Neural progenitor cell (in vitro differentiated cells): ENCODE results near the gene MCRIP2.

ENCODE experiments used
- EZH2 ChIP-seq: fragments of 200-600 bp; sonication (generic); IDR thresholded peaks from 2 replicates; pipeline ENCODE4 v1.6.1; 2017; ENCODE audit warnings: antibody characterized with exemption, mild to moderate bottlenecking, moderate library complexity
- TF ChIP-seq, protein P1 (sequence below): fragments of 200-600 bp; sonication (generic); IDR thresholded peaks from 2 replicates; pipeline ENCODE4 v1.5.1; 2017; ENCODE audit warnings: antibody characterized with exemption, mild to moderate bottlenecking

DNA sequence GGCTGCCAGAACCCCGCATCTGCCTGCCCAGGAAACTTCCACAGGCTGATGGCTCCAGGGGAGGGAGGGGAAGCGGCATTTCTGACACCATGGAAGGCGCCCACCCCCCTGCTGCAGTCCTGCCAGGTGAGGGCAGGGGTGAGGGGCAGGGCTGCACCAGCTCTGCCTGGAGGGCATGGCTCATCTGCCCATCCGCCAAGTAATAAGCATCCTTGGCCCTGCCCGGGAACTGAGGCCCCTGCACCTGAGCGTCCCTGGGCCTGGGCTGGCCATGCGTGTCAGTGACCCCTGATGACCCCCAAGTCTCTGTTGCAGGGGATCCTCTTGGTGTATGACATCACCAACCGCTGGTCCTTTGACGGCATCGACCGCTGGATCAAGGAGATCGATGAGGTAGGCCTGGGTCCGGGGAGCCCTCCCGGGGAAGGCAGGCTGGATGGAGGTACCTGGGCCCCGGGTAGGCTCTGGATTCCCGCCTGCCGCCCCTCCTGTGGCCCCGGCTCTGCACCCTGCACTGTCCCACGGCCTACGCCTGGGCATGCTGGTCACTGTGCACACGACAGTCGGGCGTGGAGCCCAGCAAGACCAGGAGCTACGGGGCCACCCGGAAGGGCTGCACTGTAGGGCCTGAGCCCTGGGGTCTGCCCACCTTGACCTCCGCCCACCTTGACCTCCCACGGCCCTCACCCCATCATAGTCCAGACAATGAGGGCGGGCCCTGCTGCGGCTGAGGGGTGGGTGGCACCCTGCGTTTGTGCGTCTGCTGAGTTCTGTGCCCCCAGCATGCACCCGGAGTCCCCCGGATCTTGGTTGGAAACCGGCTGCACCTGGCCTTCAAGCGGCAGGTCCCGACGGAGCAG is 16.3 kb upstream of the MCRIP2 start:
- TF ChIP-seq, protein P1, sequence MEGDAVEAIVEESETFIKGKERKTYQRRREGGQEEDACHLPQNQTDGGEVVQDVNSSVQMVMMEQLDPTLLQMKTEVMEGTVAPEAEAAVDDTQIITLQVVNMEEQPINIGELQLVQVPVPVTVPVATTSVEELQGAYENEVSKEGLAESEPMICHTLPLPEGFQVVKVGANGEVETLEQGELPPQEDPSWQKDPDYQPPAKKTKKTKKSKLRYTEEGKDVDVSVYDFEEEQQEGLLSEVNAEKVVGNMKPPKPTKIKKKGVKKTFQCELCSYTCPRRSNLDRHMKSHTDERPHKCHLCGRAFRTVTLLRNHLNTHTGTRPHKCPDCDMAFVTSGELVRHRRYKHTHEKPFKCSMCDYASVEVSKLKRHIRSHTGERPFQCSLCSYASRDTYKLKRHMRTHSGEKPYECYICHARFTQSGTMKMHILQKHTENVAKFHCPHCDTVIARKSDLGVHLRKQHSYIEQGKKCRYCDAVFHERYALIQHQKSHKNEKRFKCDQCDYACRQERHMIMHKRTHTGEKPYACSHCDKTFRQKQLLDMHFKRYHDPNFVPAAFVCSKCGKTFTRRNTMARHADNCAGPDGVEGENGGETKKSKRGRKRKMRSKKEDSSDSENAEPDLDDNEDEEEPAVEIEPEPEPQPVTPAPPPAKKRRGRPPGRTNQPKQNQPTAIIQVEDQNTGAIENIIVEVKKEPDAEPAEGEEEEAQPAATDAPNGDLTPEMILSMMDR: no peak
- TF ChIP-seq EZH2: no peak
